Activated naive CD8-positive, alpha-beta T cell treated with anti-CD3 and anti-CD28 coated beads, Interleukin-2, amount 10 ng/mL, durations not matched to agents 7 days and 5 days (primary cell): ENCODE measurements around the gene ASB8. TPM values are rescaled to one million over a fixed set of nuclear protein-coding genes. Genes with fewer than 3 reads are reported as not detected.
"Not testable (repeated sequence)": the region's sequence is repeated elsewhere in the genome, so short reads cannot be mapped to it uniquely, and the experiment has no call there.

Source experiments
- ATAC-seq: fragments of 150-1000 bp; cut with Tn5 transposase; one replicate; pipeline ENCODE4 v1.10.0; 2021; ENCODE audit warnings: low read depth, moderate library complexity
- POLR2A ChIA-PET: fragments of 350-600 bp; sonication (Branson Sonifier 250); formaldehyde crosslinking; loops from one replicate; lab custom pipeline; 2021; ENCODE audit warnings: antibody characterized with exemption; lab: Charles Lee
- DNase-seq: peaks from one replicate; pipeline ENCODE4 v3.0.0; 2021
- H3K27ac Mint-ChIP-seq: one replicate; pipeline ENCODE4 v1.8.0; 2022; ENCODE audit warnings: mild to moderate bottlenecking, mixed read lengths
- H3K27me3 Mint-ChIP-seq: one replicate; pipeline ENCODE4 v1.8.0; 2022; ENCODE audit warnings: mild to moderate bottlenecking, moderate library complexity, mixed read lengths
- H3K36me3 Mint-ChIP-seq: one replicate; pipeline ENCODE4 v1.8.0; 2021; ENCODE audit warnings: mild to moderate bottlenecking, mixed read lengths
- H3K4me1 Mint-ChIP-seq: one replicate; pipeline ENCODE4 v1.8.0; 2021; ENCODE audit warnings: mixed read lengths
- H3K4me3 Mint-ChIP-seq: one replicate; pipeline ENCODE4 v1.8.0; 2022; ENCODE audit warnings: mild to moderate bottlenecking, moderate library complexity, mixed read lengths
- H3K9me3 Mint-ChIP-seq: one replicate; pipeline ENCODE4 v1.8.0; 2021; ENCODE audit warnings: mixed read lengths
- total RNA-seq, 2 experiments: library from RNA; stranded (reverse); gene quantifications; one replicate each; pipeline ENCODE4 v1.2.3, GENCODE V29; 2021

ASB8 gene
- total RNA-seq, 2 experiments from 2014 or later = 47.6 to 53.9 TPM

DNA sequence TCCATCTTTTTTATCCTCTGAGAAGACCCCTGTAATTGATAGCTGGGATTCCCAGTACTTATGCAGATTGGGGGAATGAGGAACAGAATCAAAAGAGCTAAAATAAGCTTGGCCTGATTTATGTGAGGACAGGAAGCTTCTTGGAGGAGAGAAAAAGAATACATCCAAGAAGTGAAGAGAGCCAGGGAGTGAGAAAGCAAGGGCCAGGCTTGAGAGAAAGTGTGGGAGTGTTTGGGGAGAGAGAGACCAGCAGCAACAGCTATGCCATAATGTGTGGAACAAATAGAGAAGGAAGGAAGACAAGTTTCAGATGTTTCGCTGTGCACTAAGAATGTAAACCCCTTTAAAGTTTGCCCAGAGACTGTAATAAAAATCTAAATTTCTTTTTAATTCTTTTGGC, 22.2 kb upstream of the ASB8 start:
- Mint-ChIP-seq H3K9me3 (no peaks in the 10 kb centered on the region), H3K27me3 (peaks cover 34% of the 10 kb centered on the region), H3K36me3 (no peaks in the 10 kb centered on the region), H3K4me3 (no peak overlapping the region), H3K4me1 (peaks cover 19% of the 10 kb centered on the region), H3K27ac (no peak overlapping the region)
- POLR2A ChIA-PET = no interaction called here
- no peak for ATAC-seq
- no peak for DNase-seq

DNA sequence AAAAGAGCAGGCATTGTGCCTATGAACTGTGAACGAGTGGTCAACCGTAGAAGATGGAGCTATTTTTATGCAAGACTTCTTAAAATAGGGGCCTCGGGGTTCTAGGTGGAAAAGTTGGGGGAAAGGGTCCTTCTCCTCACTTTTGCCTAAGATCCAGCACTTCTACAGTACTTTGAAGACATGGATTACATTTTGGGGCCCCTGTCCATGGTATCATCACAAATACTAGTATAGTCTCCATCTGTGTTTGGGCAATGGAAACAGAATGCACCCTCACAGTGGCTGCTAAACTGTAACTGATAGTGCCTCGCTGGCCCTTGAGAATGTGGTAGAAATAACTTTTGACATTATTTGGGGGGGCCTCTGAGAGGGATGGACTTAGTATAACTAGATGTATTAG, 20.7 kb upstream of the ASB8 start:
- no peaks in the 10 kb centered on the region for H3K36me3 Mint-ChIP-seq
- no peak for ATAC-seq
- no peaks in the 10 kb centered on the region for H3K9me3 Mint-ChIP-seq

DNA sequence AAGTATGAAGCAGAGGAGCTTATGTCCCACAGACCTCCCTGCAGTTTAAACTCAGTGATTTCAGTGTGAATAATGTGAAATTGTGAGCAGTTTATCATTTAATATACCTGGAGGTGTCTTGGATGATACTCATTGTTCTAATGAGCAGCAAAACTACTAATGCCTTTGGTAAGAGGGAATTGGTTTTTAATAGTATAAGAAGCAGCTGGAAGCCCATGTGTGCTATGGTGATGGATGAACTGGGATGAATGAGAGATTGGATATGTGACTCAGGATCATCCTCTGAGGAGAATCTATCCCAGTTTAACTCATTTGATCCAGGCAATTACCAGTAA, 19.1 kb upstream of the ASB8 start:
- H3K4me3 Mint-ChIP-seq = peak overlapping the region; percentile 70
- no peaks in the 10 kb centered on the region for H3K36me3 Mint-ChIP-seq
- no peak for DNase-seq
- no peaks in the 10 kb centered on the region for H3K9me3 Mint-ChIP-seq
- peaks cover 11% of the 10 kb centered on the region for H3K4me1 Mint-ChIP-seq
- no peak for ATAC-seq
- POLR2A ChIA-PET = interaction anchor here (1.0 kb wide), 1 partner anchor 23 kb away, joined by 3 read pairs; no protein-coding TSS in a partner anchor
- peaks cover 21% of the 10 kb centered on the region for H3K27me3 Mint-ChIP-seq
- H3K27ac Mint-ChIP-seq = no peak overlapping the region

More for the DNA sequence above, 20.7 kb upstream of the ASB8 start:
- Mint-ChIP-seq H3K4me1 (peaks cover 17% of the 10 kb centered on the region), H3K4me3 (no peak overlapping the region), H3K27ac (no peak overlapping the region), H3K27me3 (peaks cover 29% of the 10 kb centered on the region)
- DNase-seq = no peak
- POLR2A ChIA-PET = no interaction called here

DNA sequence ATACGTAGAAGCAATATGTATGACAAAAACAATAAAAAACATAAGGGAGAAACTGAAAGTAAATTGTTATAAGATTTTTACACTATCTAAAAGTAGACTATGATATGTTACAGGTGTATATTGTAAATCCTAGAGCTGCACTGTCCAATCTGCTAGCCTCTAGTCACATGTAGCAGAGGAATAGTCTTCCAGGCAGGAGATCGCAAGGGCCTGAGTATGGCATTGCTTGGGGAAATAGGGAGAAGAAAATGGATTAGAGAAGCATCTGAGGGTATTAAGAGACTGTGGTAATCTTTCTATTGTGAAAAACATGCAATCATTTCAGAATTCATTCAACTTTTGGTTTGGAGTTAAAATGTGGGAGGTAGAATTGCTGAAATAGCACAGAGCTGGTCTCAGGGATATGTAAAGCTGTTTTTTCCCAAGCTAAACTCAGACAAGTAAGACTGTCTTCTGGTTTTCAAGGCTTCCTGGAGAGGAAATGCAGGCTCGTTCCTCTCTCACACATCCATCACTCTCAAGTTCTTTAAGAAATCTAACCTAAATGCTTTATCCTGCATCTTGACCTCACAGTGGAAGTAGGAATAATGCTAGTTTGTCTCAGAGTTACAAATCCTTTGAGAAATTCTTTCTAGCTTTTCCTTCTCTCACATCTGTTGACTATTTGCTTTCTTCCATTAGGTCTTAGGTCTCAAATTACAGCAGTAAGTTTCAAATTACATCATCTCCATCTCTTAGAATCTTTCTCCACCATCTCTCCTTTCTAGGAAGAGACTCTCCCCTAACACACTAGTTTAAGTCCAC, 18.5 kb upstream of the ASB8 start:
- Mint-ChIP-seq H3K27me3 (peaks cover 20% of the 10 kb centered on the region), H3K36me3 (no peaks in the 10 kb centered on the region), H3K9me3 (no peaks in the 10 kb centered on the region), H3K4me1 (peaks cover 11% of the 10 kb centered on the region), H3K27ac (peak overlapping the region; percentile 44), H3K4me3 (peak overlapping the region; percentile 70)
- POLR2A ChIA-PET = interaction anchor here (0.7 to 1.0 kb wide), 2 partner anchors 24 to 409 kb away, joined by 3 read pairs; no protein-coding TSS in a partner anchor
- ATAC-seq (no peak), DNase-seq (no peak)

DNA sequence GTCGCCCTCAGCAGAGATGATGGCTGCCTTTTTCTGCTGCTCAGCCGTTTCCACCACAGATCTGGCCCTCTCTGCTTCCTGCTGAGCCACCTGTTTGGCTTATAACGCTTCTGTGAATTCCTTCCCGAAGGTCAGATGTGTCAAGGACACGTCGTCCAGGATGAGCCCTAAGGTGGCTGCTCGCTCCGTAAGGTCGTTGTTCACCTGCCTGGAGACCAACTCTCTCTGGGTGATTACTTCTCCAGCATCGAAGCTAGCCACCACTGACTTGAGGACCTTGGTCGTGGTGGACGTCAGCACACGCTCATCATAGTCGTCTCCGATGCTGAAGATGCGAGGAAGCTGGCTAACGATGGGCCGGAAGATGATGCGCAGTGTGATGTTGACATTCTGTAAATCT, 11.7 kb upstream of the ASB8 start:
- POLR2A ChIA-PET = no interaction called here
- Mint-ChIP-seq H3K4me1 (peaks cover 2% of the 10 kb centered on the region), H3K27ac (no peak overlapping the region), H3K9me3 (no peaks in the 10 kb centered on the region), H3K36me3 (no peaks in the 10 kb centered on the region), H3K27me3 (peaks cover 19% of the 10 kb centered on the region), H3K4me3 (no peak overlapping the region)
- DNase-seq = no peak
- ATAC-seq = no peak

DNA sequence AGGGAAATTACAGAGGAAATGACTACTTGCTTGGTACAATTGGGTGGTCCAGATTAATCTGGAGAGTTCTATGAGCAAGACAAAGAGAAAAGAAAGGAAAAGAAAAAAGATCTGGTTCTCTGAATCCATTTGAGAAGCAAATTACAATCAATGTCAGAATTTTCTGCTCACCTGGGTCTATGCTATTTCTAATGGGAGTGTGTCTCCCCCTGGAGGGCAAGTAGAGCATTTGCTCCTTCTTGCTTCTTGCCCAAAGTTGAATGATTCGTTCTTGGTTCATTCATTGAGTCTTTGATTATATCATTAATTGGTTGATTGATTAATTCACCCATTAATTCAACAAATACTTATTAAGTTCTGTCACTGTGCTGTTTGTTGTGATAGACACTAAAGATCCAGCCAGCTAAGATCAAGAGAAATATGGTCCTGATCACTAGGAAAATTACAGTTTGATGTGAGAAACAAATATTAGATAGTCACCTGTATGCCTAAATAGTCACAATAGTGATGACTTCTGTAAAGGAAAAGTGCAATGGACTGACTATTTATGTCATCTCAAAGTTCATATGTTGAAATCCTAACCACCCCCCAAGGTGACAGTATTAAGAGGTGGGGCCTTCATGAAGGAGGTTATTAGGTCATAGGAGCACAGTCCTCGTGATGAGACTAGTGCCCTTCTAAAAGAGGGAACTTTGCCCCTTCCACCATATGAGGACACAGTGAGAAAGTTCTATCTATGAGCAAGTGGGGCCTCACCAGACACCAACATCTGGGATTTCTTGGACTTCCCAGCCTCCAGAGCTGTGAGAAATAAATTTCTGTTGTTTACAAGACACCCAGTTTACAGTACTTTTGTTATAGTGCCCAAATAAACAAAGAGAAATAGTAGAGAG, 8.0 kb upstream of the ASB8 start:
- Mint-ChIP-seq H3K36me3 (no peaks in the 10 kb centered on the region), H3K9me3 (no peaks in the 10 kb centered on the region), H3K4me3 (no peak overlapping the region), H3K27ac (no peak overlapping the region), H3K27me3 (peaks cover 23% of the 10 kb centered on the region), H3K4me1 (peaks cover 11% of the 10 kb centered on the region)
- DNase-seq (no peak), ATAC-seq (no peak)
- POLR2A ChIA-PET = no interaction called here

DNA sequence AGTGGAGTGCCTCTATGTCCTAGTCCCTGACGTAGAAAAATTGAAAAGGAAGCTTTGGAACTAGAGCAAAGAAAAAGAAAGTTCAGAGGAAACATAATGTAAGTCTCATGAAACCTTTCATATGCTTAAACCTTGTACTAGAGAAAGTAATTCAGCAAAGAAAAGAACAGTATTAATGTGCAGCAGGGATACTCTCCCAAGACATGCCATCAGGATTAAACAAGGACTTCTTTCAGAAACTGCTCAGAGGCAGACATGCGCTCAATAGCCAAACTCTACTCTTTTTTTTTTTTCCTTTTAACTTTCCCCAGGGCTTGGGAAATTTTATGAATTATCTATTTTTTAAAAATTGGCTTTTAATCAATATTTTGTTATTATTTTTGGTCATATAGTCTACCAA, 7.1 kb upstream of the ASB8 start:
- POLR2A ChIA-PET = no interaction called here
- Mint-ChIP-seq H3K9me3 (no peaks in the 10 kb centered on the region), H3K27me3 (peaks cover 17% of the 10 kb centered on the region), H3K27ac (no peak overlapping the region), H3K4me3 (no peak overlapping the region), H3K36me3 (no peaks in the 10 kb centered on the region), H3K4me1 (peaks cover 13% of the 10 kb centered on the region)
- no peak for ATAC-seq
- no peak for DNase-seq

DNA sequence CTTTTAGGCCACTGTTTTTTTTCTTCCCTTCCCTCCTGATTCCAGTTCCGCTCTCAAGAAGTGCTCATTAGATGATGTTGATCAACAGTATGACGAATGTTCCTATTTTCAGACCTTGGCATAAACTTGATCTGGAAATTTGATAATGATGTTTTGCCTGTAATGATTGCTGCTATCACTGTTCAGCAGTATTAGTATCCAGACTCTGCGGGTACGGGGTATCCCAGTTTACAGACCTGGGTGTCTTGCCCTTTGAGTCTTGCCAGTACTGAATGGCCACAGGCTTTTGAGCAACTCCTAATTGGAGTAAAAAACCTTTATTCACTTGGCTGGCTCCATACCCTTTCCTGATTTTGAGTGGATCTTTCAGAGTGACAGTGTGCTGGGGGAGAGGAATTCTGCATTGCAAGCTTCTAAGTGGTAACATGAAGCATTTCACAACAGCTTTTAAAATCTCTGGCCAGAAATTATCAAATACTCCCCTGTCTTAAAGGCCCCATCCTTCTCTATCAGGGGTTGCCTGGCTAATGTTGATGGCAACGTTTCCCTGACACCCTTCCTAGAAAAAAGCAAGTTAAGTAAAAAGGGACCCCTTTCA, 5.9 kb upstream of the ASB8 start:
- H3K27ac Mint-ChIP-seq = no peak overlapping the region
- H3K4me1 Mint-ChIP-seq = peaks cover 13% of the 10 kb centered on the region
- peaks cover 17% of the 10 kb centered on the region for H3K27me3 Mint-ChIP-seq
- DNase-seq = no peak
- no peak overlapping the region for H3K4me3 Mint-ChIP-seq
- no peaks in the 10 kb centered on the region for H3K9me3 Mint-ChIP-seq
- POLR2A ChIA-PET = no interaction called here
- no peak for ATAC-seq
- no peaks in the 10 kb centered on the region for H3K36me3 Mint-ChIP-seq

DNA sequence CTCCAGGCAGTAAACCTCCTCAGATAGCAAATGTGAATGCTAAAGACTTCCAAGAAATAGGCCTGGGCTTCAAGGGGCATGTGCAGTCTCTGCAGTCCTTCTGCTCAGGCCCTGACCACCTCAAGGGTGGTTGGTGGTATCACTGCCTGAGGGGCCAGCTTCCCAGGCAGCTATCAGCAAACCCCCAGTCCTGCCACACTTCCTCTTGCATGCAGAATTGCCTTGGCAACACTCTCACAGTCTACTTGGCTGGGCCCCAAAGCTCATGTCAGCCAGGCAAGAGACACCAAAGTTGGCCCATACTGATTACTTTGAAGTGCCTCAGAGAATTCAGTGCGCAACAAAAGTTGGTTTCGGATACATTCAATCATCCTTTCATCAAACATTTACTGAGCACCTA, 3.5 kb upstream of the ASB8 start:
- no peaks in the 10 kb centered on the region for H3K36me3 Mint-ChIP-seq
- no peak for ATAC-seq
- no peak for DNase-seq
- H3K27me3 Mint-ChIP-seq = peaks cover 14% of the 10 kb centered on the region
- H3K4me3 Mint-ChIP-seq = no peak overlapping the region
- POLR2A ChIA-PET = no interaction called here
- peaks cover 27% of the 10 kb centered on the region for H3K4me1 Mint-ChIP-seq
- no peak overlapping the region for H3K27ac Mint-ChIP-seq
- H3K9me3 Mint-ChIP-seq = no peaks in the 10 kb centered on the region

DNA sequence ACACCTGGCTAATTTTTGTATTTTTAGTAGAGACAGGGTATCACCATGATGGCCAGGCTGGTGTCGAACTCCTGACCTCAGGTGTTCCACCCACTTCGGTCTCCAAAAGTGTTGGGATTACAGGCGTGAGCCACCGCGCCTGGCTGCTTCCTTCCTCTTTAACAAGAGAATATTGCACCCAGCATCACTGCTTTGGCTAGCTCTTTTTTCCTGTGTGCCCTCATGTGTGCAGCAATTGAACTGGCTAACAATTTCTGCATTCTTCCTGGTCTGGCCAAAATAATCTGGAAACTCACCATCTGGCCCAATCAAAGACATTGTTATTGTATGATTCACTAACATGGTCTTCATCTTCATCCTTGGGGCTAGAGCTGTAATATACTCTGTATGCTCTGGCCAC, 2.7 kb upstream of the ASB8 start:
- DNase-seq (no peak), ATAC-seq (no peak)
- H3K4me1 Mint-ChIP-seq = peaks cover 27% of the 10 kb centered on the region
- H3K4me3 Mint-ChIP-seq = no peak overlapping the region
- POLR2A ChIA-PET = interaction anchor here (0.5 kb wide), 1 partner anchor 294 kb away, joined by 3 read pairs; no protein-coding TSS in a partner anchor
- H3K9me3 Mint-ChIP-seq = no peaks in the 10 kb centered on the region
- no peaks in the 10 kb centered on the region for H3K36me3 Mint-ChIP-seq
- peaks cover 11% of the 10 kb centered on the region for H3K27me3 Mint-ChIP-seq
- no peak overlapping the region for H3K27ac Mint-ChIP-seq

DNA sequence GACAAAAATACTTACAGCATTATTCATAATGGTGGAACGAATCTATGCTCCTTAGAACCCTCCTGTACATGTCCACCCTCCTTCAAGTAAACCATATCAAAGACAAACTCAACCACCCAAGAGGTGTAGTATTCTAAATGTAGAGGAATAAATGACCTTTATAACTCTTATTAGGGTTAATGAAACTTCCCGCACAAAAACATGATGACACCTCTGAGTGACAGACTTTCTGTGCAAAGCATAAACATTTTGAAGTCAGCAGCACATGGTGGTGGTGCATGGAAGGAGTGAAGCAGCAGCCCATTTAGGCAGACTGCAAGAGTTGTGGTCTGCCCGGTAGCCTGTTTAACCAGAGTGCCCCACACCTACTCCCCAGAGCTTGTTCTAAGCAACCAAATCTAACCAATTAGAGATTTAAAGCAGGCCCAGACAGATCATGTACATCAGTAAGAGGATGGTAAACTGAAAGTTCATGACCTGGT, 615 bp upstream of the ASB8 start:
- no peaks in the 10 kb centered on the region for H3K9me3 Mint-ChIP-seq
- peak overlapping the region; percentile 95 for H3K27ac Mint-ChIP-seq
- peaks cover 29% of the 10 kb centered on the region for H3K4me1 Mint-ChIP-seq
- ATAC-seq = no peak
- peaks cover 6% of the 10 kb centered on the region for H3K36me3 Mint-ChIP-seq
- POLR2A ChIA-PET = interaction anchor here (0.6 to 3.2 kb wide), 9 partner anchors 10 to 442 kb away, joined by 3 to 41 read pairs (median 5); partner anchors contain the start of genes CCDC184, SENP1 and TMEM106C
- no peak for DNase-seq
- peak overlapping the region; percentile 96 for H3K4me3 Mint-ChIP-seq
- H3K27me3 Mint-ChIP-seq = peaks cover 1% of the 10 kb centered on the region

DNA sequence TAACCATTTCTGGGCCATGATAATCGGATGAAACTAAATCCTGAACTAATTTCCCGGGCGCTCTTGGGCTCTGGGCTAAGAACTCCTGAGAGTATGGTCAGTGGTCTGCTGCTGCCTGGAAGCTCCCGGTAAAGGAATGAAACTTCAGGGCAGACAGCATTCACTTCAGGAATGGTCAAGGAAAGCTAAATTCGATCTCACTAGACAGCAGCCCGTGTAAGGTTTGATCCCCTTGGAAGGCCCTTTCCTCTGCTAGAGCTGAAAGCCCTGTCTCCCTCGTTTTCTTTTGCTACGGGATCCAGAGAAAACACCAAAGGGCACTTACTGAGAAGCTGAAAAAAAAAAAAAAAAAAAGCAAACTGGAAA, 680 bp downstream of the ASB8 start:
- Mint-ChIP-seq H3K27me3 (no peaks in the 10 kb centered on the region), H3K36me3 (peaks cover 10% of the 10 kb centered on the region), H3K4me1 (peaks cover 30% of the 10 kb centered on the region), H3K27ac (peak overlapping the region; percentile 95), H3K4me3 (peak overlapping the region; percentile 96), H3K9me3 (no peaks in the 10 kb centered on the region)
- POLR2A ChIA-PET = interaction anchor here (0.6 to 3.2 kb wide), 6 partner anchors 27 to 1881 kb away, joined by 3 to 41 read pairs (median 6); partner anchors contain the start of genes CCDC184 and SENP1
- ATAC-seq = no peak
- no peak for DNase-seq

DNA sequence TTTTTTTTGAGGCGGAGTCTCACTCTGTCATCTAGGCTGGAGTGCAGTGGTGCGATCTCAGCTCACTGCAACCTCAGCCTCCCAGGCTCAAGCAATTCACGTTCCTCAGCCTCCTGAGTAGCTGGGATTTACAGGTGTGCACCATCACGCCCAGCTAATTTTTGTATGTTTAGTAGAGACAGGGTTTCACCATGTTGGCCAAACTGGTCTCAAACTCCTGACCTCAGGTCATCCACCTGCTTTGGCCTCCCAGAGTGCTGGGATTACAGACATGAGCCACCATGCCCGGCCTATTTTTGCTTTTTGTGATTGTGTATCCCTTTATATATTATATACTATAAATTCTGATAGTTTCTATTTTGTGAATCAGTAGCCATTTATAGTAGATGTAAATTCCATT, 1.5 kb downstream of the ASB8 start:
- POLR2A ChIA-PET = interaction anchor here (0.7 to 3.2 kb wide), 2 partner anchors 50 to 275 kb away, joined by 4 to 41 read pairs; partner anchors contain the start of gene SENP1
- H3K27ac Mint-ChIP-seq, ATAC-seq, DNase-seq, H3K27me3 Mint-ChIP-seq, H3K9me3 Mint-ChIP-seq, H3K36me3 Mint-ChIP-seq: not testable (repeated sequence)
- H3K4me3 Mint-ChIP-seq = peak overlapping the region; percentile 96
- peaks cover 26% of the 10 kb centered on the region for H3K4me1 Mint-ChIP-seq
